Left colon (tissue), 2 donors: ENCODE results near the gene NFATC3. TPM values are rescaled to one million over a fixed set of nuclear protein-coding genes. Genes with fewer than 3 reads are reported as not detected.
"Not testable (repeated sequence)": the region's sequence is repeated elsewhere in the genome, so short reads cannot be mapped to it uniquely, and the experiment has no call there.

Experiments used
- ATAC-seq: fragments of 200-7000 bp; cut with Tn5 transposase; one replicate; pipeline ENCODE4 v1.9.1; 2020; ENCODE audit warnings: mild to moderate bottlenecking, moderate library complexity
- DNase-seq, 2 donors: peaks; one replicate each; pipeline ENCODE4 v3.0.0-alpha.2; 2020
- intact Hi-C, 2 donors: fragments of 100-400 bp; cut with DNase I in 1 of 2; cut with micrococcal nuclease in 1 of 2; formaldehyde crosslinking; loops; one replicate each; pipeline versions ENCODE4 v1.11.2 to v1.14.0; 2022; cut with DNase I, micrococcal nuclease
- total RNA-seq, 2 donors: library from RNA; stranded (reverse); fragmentation: NEBNext Ultra II Directional; extraction: Animal tissue kit (Norgen Biotek cat#: 25700); gene quantifications; one replicate each; pipeline ENCODE4 v1.2.1, GENCODE V29; 2021
- donor health status: DM: no; HTN: no; CAD: no.
- donor health status: DM: yes; HTN: yes; CAD: no.

The NFATC3 gene
- total RNA-seq, 2 donors from 2014 or later = 24.6 to 24.9 TPM

GRCh38 chr16:68136515-68136914, 51.3 kb downstream of the NFATC3 start:
- intact Hi-C loops = no loop called here
- ATAC-seq (no peak), DNase-seq (no peak)

DNA sequence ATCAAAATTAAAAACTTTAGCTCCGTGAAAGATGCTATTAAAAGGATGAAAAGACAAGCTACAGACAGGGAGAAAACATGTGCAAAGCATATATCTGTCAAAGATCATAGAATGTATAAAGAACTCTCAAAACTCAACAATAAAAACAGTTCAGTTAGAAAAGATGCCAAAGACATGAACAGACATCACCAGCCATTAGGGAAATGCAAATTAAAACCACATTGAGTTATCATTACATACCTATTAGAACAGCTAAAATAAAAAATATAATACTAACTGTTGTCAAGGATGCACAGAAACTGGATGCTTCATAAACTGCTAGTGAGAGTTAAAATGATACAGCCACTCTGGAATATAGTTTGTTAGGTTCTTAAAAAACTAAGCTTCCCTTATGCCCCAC, 58.8 kb downstream of the NFATC3 start:
- ATAC-seq = no peak
- intact Hi-C loops = no loop called here
- DNase-seq = no peak

- ATAC-seq = no peak
- intact Hi-C loops = no loop called here
- no peak for DNase-seq
Observed at GRCh38 chr16:68146585-68146984, 61.4 kb downstream of the NFATC3 start.

DNA sequence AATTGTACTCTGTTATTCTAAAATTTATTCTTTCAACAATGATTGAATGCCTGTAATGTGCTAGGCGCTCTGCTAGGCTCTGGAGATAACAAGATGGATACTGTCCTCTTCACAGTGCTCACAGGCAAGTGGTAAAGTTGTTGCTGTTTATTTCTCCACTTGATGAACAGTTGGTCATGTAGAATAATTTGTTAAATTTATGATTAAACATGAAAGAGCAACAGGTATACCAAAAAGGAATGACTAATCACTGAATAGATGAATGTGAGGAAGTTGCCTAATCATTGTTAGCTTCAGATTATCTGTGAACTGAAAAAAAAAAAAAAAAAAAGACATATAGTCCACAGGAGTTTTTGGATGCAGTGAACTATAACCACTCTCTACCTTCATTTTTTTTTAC, 62.3 kb downstream of the NFATC3 start:
- ATAC-seq (no peak), DNase-seq (no peak)
- intact Hi-C loops = no loop called here

DNA sequence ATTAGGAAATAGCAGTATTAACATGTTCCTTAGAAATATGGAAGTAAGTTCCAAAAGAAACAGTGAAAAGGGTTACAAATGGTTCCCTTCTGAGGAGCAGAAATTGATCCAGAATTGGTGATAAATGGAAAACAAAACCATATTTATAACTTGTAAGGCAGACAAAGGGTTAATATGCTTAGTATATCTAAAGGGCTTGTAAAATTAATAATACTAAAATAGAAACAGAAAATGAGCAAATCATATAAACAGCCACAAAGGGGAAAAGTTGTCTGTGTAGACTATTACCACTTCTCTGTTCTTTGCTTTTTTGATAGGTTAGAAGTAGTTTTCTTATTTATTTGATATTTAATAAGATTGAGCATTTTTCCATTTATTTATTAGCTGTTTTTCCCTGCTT, 64.4 kb downstream of the NFATC3 start:
- DNase-seq (no peak), ATAC-seq (no peak)
- intact Hi-C loops = no loop called here

- intact Hi-C loops = no loop called here
- DNase-seq (no peak), ATAC-seq (no peak)
Observed at GRCh38 chr16:68155425-68155824, 70.3 kb downstream of the NFATC3 start.

DNA sequence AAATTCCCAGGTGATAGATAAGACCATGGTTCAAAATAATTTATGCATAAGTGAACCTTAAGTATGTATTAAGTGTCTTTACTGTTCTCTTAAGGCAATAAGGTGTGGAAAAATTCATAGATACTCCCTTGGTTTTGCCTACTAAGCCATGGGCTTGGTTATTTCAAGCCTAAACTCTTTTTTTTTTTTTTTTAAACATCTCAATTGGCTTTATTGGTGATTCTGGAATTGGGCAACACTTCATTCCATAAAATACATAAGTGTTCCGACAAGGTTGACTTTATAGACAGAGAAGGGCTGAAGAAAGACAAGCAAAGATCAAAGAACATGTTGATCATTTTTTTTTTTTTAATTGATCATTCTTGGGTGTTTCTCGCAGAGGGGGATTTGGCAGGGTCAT, 77.2 kb downstream of the NFATC3 start:
- intact Hi-C loops = no loop called here
- ATAC-seq (no peak), DNase-seq (no peak)

GRCh38 chr16:68163275-68163674, 78.1 kb downstream of the NFATC3 start:
- DNase-seq, ATAC-seq, intact Hi-C loops: not testable (repeated sequence)

GRCh38 chr16:68166264-68166663, 81.1 kb downstream of the NFATC3 start:
- ATAC-seq (no peak), DNase-seq (no peak)
- intact Hi-C loops = no loop called here

- DNase-seq = no peak
- no peak for ATAC-seq
- intact Hi-C loops = no loop called here
Observed at GRCh38 chr16:68179196-68179795, 94.1 kb downstream of the NFATC3 start.

- intact Hi-C loops = no loop called here
- no peak for ATAC-seq
- DNase-seq = no peak
Observed at GRCh38 chr16:68179855-68180254, 94.7 kb downstream of the NFATC3 start.

- ATAC-seq (no peak), DNase-seq (no peak)
- intact Hi-C loops = no loop called here
Observed at GRCh38 chr16:68183046-68183445, 97.9 kb downstream of the NFATC3 start.

DNA sequence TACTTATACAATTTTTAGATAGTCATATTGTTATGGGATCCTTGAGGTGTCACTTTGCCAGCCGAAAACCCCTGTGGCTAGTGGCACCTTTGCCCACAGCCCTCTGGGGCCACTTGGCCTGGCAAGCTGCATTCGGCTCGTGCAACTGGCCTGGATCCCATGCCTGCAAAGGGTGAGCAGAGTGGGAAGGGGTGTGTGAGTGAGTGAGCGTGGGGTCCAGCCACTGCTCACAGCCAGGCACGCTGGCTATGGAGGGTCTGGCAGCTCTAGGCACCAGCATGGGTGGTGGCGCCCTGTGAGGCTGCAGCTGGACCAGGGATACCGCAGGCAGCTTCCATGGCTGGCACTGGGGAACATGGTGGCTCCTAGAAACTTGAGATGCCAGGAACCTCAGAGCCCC, 101.7 kb downstream of the NFATC3 start:
- DNase-seq (no peak), ATAC-seq (no peak)
- intact Hi-C loops = no loop called here

GRCh38 chr16:68187505-68187904, 102.3 kb downstream of the NFATC3 start:
- intact Hi-C loops = no loop called here
- no peak for DNase-seq
- no peak for ATAC-seq

GRCh38 chr16:68188170-68188569, 103.0 kb downstream of the NFATC3 start:
- ATAC-seq (no peak), DNase-seq (no peak)
- intact Hi-C loops = no loop called here

DNA sequence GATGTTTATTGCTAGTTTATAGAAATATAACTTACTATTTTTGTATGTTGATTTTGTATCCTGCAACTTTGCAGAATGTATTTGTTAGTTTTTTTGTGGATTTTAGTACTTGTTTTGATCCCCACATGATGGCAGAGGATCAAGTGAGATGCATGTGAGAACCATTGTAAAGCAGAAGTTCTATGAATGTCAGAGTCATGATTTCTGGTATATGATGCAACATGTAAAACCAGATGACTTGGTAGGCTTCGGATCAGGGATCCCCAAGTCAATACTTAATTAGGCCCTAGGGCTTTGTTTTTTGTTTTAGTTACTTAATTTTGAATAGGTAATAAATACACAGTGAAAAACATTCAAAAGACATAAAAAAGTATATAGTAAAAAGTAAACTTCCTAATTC, 104.9 kb downstream of the NFATC3 start:
- intact Hi-C loops = no loop called here
- ATAC-seq (no peak), DNase-seq (no peak)

GRCh38 chr16:68190736-68191510, 105.8 kb downstream of the NFATC3 start:
- no peak for DNase-seq

GRCh38 chr16:68194251-68194650, 109.1 kb downstream of the NFATC3 start:
- intact Hi-C loops = no loop called here
- ATAC-seq (no peak), DNase-seq (no peak)

More at GRCh38 chr16:68190736-68191510, 105.8 kb downstream of the NFATC3 start:
- ATAC-seq = no peak
- intact Hi-C loops = no loop called here

GRCh38 chr16:68197250-68197649, 112.1 kb downstream of the NFATC3 start:
- no peak for ATAC-seq
- intact Hi-C loops = no loop called here
- DNase-seq = no peak

DNA sequence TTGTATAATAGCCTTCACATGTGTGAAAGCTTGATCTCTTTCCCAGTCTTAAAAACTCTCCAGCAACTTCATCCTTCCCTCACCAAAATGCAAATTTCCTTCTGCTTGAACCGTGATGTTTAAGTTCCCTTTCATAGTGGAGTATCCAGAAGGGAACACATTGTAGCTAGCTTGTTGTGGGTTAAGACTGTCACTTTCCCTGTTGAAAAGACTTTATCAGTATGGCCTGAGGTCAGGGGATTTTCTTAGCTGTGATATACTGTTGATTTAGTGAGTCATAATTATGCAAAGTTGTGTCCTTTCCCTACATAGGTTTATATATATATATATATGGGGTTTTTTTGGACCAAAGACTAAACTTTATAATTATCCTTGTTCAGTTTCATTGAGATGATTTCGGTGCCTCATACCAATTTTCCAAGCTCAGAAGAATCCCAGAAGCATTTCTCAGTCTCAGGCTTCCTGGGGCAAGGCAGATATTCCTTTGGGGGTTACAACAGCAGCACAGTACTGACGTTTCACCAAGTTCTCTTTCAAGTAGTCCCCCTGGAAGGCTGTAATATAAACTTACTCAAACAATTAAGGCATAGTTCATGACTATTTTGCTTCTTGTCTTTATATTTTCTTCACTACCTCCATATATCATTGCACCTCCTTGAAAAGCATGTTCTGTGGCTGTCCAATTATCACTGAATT, 115.1 kb downstream of the NFATC3 start:
- no peak for DNase-seq
- intact Hi-C loops = no loop called here
- peak; percentile 45 for ATAC-seq
